Testis (tissue), 2 donors: ENCODE measurements around the gene MLLT6.

ENCODE experiments used
- POLR2A ChIP-seq: fragments of 450-650 bp; IDR thresholded peaks from one replicate; pipeline ENCODE4 v1.6.1; 2017; ENCODE audit warnings: antibody characterized with exemption, mild to moderate bottlenecking, moderate library complexity
- TF ChIP-seq, protein P1 (sequence below), 3 experiments: fragments of 450-650 bp in 2 of 3; fragments of 200-600 bp in 1 of 3; sonication (generic) in 1 of 3; IDR thresholded peaks; one replicate each; pipeline ENCODE4 v1.5.1; 2016 to 2019; ENCODE audit warnings: antibody characterized with exemption in 3 of 3, mild to moderate bottlenecking in 2 of 3, moderate library complexity in 1 of 3

DNA sequence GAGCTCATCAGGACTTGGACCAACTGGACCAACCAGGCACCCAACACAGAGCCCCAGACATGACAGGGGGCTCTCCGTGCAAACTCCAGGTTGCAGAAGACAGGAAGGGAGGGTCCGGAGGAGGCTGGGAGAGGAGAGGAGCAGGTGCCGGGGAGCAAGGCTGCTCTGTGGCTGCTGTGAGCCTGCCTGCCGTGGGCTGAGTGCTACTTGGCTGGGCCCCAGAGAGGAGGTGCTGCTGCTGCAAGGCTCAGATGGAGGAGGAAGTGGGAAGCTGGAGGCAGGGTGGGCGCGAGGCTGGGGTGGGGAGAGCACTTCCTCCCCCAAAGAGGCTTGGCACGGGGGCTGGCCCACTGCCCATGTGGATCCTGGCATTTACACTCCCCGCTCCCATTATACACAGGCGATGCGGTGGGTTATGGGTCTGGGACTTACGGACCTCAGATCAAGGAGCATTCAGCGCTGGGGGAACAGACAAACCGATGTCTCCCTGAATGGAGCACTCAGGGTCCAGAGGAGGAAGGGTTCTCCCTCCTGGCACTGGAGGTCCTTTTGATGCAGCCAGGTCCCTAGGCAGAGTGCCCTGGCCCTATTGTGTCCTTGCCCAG is 46.2 kb upstream of the MLLT6 start:
- TF ChIP-seq POLR2A = no peak
- TF ChIP-seq, protein P1, sequence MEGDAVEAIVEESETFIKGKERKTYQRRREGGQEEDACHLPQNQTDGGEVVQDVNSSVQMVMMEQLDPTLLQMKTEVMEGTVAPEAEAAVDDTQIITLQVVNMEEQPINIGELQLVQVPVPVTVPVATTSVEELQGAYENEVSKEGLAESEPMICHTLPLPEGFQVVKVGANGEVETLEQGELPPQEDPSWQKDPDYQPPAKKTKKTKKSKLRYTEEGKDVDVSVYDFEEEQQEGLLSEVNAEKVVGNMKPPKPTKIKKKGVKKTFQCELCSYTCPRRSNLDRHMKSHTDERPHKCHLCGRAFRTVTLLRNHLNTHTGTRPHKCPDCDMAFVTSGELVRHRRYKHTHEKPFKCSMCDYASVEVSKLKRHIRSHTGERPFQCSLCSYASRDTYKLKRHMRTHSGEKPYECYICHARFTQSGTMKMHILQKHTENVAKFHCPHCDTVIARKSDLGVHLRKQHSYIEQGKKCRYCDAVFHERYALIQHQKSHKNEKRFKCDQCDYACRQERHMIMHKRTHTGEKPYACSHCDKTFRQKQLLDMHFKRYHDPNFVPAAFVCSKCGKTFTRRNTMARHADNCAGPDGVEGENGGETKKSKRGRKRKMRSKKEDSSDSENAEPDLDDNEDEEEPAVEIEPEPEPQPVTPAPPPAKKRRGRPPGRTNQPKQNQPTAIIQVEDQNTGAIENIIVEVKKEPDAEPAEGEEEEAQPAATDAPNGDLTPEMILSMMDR (IDR thresholded peaks at IDR 0.05) = no peak
